Kidney (tissue), 22 donors: ENCODE measurements around the gene NIPA2. TPM values are rescaled to one million over a fixed set of nuclear protein-coding genes. Genes with fewer than 3 reads are reported as not detected.

Experiments used
- DNase-seq, 5 donors: peaks; one replicate each; pipeline ENCODE4 v3.0.0-alpha.2; 2013 to 2020
- FAIRE-seq: peaks from 2 replicates; lab custom pipeline; 2012; peaks lifted over from hg19 to GRCh38; lab: Jason Lieb, UNC
- H3K27ac ChIP-seq, 2 donors: one replicate each; pipeline ENCODE4 v1.7.0; 2013; ENCODE audit warnings: low read depth in 2 of 2, low read length in 2 of 2, inconsistent platforms in 1 of 2
- H3K27me3 ChIP-seq: one replicate; pipeline ENCODE4 v1.7.1; 2013; ENCODE audit warnings: low read length, inconsistent platforms; ENCODE audit not compliant: control insufficient read depth, insufficient read depth
- H3K36me3 ChIP-seq, 3 donors: one replicate each; pipeline versions ENCODE4 v1.7.0 to v1.7.1; 2013; ENCODE audit warnings: low read length in 3 of 3, control low read depth in 1 of 3, inconsistent platforms in 1 of 3; ENCODE audit not compliant: insufficient read depth in 3 of 3, control insufficient read depth in 2 of 3
- H3K4me1 ChIP-seq, 3 donors: one replicate each; pipeline versions ENCODE4 v1.7.0 to v1.7.1; 2013; ENCODE audit warnings: low read length in 3 of 3, inconsistent platforms in 1 of 3, low read depth in 1 of 3; ENCODE audit not compliant: control insufficient read depth in 2 of 3, insufficient read depth in 2 of 3
- H3K4me3 ChIP-seq, 3 donors: one replicate each; pipeline versions ENCODE4 v1.7.0 to v1.8.1; 2013; ENCODE audit warnings: low read length in 3 of 3, control low read depth in 1 of 3, inconsistent platforms in 1 of 3
- H3K9ac ChIP-seq, 3 donors: one replicate each; pipeline versions ENCODE4 v1.7.0 to v1.7.1; 2013; ENCODE audit warnings: low read length in 3 of 3, control low read depth in 1 of 3, inconsistent platforms in 1 of 3
- H3K9me3 ChIP-seq, 3 donors: one replicate each; pipeline versions ENCODE4 v1.7.0 to v1.7.1; 2013; ENCODE audit warnings: low read length in 3 of 3, control low read depth in 1 of 3, inconsistent platforms in 1 of 3; ENCODE audit not compliant: control insufficient read depth in 2 of 3, insufficient read depth in 1 of 3
- CTCF ChIP-seq: IDR thresholded peaks from 3 replicates; pipeline ENCODE4 v1.5.1; 2012; ENCODE audit warnings: mild to moderate bottlenecking, moderate library complexity, borderline replicate concordance; ENCODE audit not compliant: insufficient read depth; ENCODE audit errors: extremely low read depth
- intact Hi-C: fragments of 100-400 bp; cut with DNase I; formaldehyde crosslinking; loops from one replicate; pipeline ENCODE4 v1.11.1; 2022
- long read RNA-seq, 10 donors: library from polyadenylated mRNA in 1 of 10; unstranded in 1 of 10; transcript quantifications; one replicate each; pipeline ENCODE4 v2.0.0 and lab custom pipeline, GENCODE V29; 2021 to 2026
- polyA plus RNA-seq: library from polyadenylated mRNA; stranded (reverse); fragments of 350-450 nt; fragmentation: Illumina TruSeq; extraction: RNeasy Lipid Tissue Mini Kit (QIAGEN cat#74804); gene quantifications from one replicate; pipeline ENCODE4 v1.2.3, GENCODE V29; 2014; ENCODE audit warnings: low read depth, low replicate concordance; ENCODE audit not compliant: insufficient read depth
- total RNA-seq: library from RNA; stranded (reverse); fragmentation: NEBNext Ultra II Directional; extraction: Animal tissue kit (Norgen Biotek cat#: 25700); gene quantifications from one replicate; pipeline ENCODE4 v1.2.1, GENCODE V29; 2021
- donor health status: control.
- donor health status: control.
- donor health status: control.
- donor health status: control.
- donor health status: control.
- donor health status: DM: yes; HTN: yes; CAD: no.
- donor health status: Normal renal cell carcinoma (clear cell type).

The NIPA2 gene
- total RNA-seq (48.5 TPM), polyA plus RNA-seq (30.0 TPM)
- long read RNA-seq, donor 1, partial matches to known transcripts, result 0 of 7 reads
- long read RNA-seq, donor 1, other reads (novel, unspliced or antisense), result 0 of 7 reads
- long read RNA-seq, donor 2, partial matches to known transcripts, result 0 of 9 reads
- long read RNA-seq, donor 2, other reads (novel, unspliced or antisense), result 0 of 9 reads
- long read RNA-seq, donor 3, partial matches to known transcripts, result 51 of 64 reads
- long read RNA-seq, donor 3, other reads (novel, unspliced or antisense), result 5 of 64 reads
- long read RNA-seq, donor 4, transcript NIPA2-203 (6 exons, 2,280 nt), result major isoform, 6 of 9 reads
- long read RNA-seq, donor 4, partial matches to known transcripts, result 0 of 9 reads
- long read RNA-seq, donor 4, other reads (novel, unspliced or antisense), result 0 of 9 reads
- long read RNA-seq, donor 5, partial matches to known transcripts, result 0 of 1 reads
- long read RNA-seq, donor 5, other reads (novel, unspliced or antisense), result 0 of 1 reads
- long read RNA-seq, donor 6, transcript NIPA2-203 (6 exons, 2,280 nt), result major isoform, 8 of 16 reads
- long read RNA-seq, donor 6, partial matches to known transcripts, result 0 of 16 reads
- long read RNA-seq, donor 6, other reads (novel, unspliced or antisense), result 0 of 16 reads
- long read RNA-seq, donor 7, transcript NIPA2-204 (7 exons, 3,130 nt), result minor isoform, 12 of 62 reads
- long read RNA-seq, donor 7, transcript NIPA2-203 (6 exons, 2,280 nt), result major isoform, 26 of 62 reads
- long read RNA-seq, donor 7, partial matches to known transcripts, result 1 of 62 reads
- long read RNA-seq, donor 7, other reads (novel, unspliced or antisense), result 19 of 62 reads
- long read RNA-seq, donor 8, transcript NIPA2-203 (6 exons, 2,280 nt), result major isoform, 9 of 69 reads
- long read RNA-seq, donor 8, partial matches to known transcripts, result 55 of 69 reads
- long read RNA-seq, donor 8, other reads (novel, unspliced or antisense), result 0 of 69 reads
- long read RNA-seq, donor 9, transcript NIPA2-203 (6 exons, 2,280 nt), result major isoform, 5 of 21 reads
- long read RNA-seq, donor 9, partial matches to known transcripts, result 14 of 21 reads
- long read RNA-seq, donor 9, other reads (novel, unspliced or antisense), result 0 of 21 reads
- long read RNA-seq, donor 10, transcript NIPA2-203 (6 exons, 2,280 nt), result major isoform, 6 of 10 reads
- long read RNA-seq, donor 10, partial matches to known transcripts, result 0 of 10 reads
- long read RNA-seq, donor 10, other reads (novel, unspliced or antisense), result 0 of 10 reads

GRCh38 chr15:22838292-22839042 is at the start of gene NIPA2:
Gene NIPA2 (plus strand): TSS chr15:22838666. CDS start chr15:22851732, 13,066 bp downstream.
- intact Hi-C loops, result no loop called here
- no peaks in the 10 kb centered on the region for H3K4me1 ChIP-seq
- H3K27me3 ChIP-seq, result no peaks in the 10 kb centered on the region
- peak within 1 kb of the TSS; percentile 89 to 92 (median 92) for H3K4me3 ChIP-seq
- FAIRE-seq (no peak), DNase-seq (peak; percentile 98 to 100 (median 99))
- peak within 1 kb of the TSS; percentile 61 to 97 (median 78) for H3K9ac ChIP-seq
- peak within 1 kb of the TSS; percentile 93 to 95 for H3K27ac ChIP-seq
- no peaks in the 10 kb centered on the region for H3K9me3 ChIP-seq
- peaks cover 0 to 2% (median 0%) of the 10 kb centered on the region in 3 donors for H3K36me3 ChIP-seq
- TF ChIP-seq CTCF, result no peak

- TF ChIP-seq CTCF, result no peak
- no peak overlapping the region for H3K9ac ChIP-seq
- H3K9me3 ChIP-seq, result peaks cover 0 to 6% (median 0%) of the 10 kb centered on the region in 3 donors
- no peak overlapping the region for H3K27ac ChIP-seq
- no peaks in the 10 kb centered on the region for H3K4me1 ChIP-seq
- no peaks in the 10 kb centered on the region for H3K36me3 ChIP-seq
- no peak overlapping the region for H3K4me3 ChIP-seq
- FAIRE-seq, result no peak
- no peak for DNase-seq
- intact Hi-C loops, result no loop called here
- H3K27me3 ChIP-seq, result no peaks in the 10 kb centered on the region
These were observed 44.4 kb upstream of the NIPA2 start for GRCh38 chr15:22794063-22794462.

- no peak for TF ChIP-seq CTCF
- no peak overlapping the region for H3K9ac ChIP-seq
- H3K27me3 ChIP-seq, result no peaks in the 10 kb centered on the region
- no peak overlapping the region for H3K4me3 ChIP-seq
- H3K4me1 ChIP-seq, result no peaks in the 10 kb centered on the region
- H3K27ac ChIP-seq, result no peak overlapping the region
- no peaks in the 10 kb centered on the region for H3K9me3 ChIP-seq
- no peaks in the 10 kb centered on the region for H3K36me3 ChIP-seq
- intact Hi-C loops, result no loop called here
- no peak for FAIRE-seq
- no peak for DNase-seq
These were observed 43.8 kb upstream of the NIPA2 start for GRCh38 chr15:22794621-22795167.
